IMR-90 (cell line): Measurements from ENCODE around the gene TAL1.

Experiments
- CEBPB ChIP-seq: IDR thresholded peaks from 2 replicates; pipeline ENCODE4 v1.6.1; 2012; ENCODE audit warnings: low read depth, low read length, improper control_type of control experiment
- CHD1 ChIP-seq: IDR thresholded peaks from 2 replicates; pipeline ENCODE4 v1.6.1; 2012; ENCODE audit warnings: low read depth, low read length, improper control_type of control experiment
- CTCF ChIP-seq: conservative IDR thresholded peaks from 2 replicates; pipeline ENCODE4 v1.5.1; 2012; ENCODE audit warnings: mild to moderate bottlenecking, low read depth, low read length, improper control_type of control experiment
- MAFK ChIP-seq: IDR thresholded peaks from 2 replicates; pipeline ENCODE4 v1.6.1; 2012; ENCODE audit warnings: low read depth, low read length, improper control_type of control experiment
- POLR2A ChIP-seq: IDR thresholded peaks from 2 replicates; pipeline ENCODE4 v1.6.1; 2012; ENCODE audit warnings: mild to moderate bottlenecking, low read depth, low read length
- RAD21 ChIP-seq: IDR thresholded peaks from 2 replicates; pipeline ENCODE4 v1.6.1; 2012; ENCODE audit warnings: low read length, improper control_type of control experiment
- RFX5 ChIP-seq: IDR thresholded peaks from 2 replicates; pipeline ENCODE4 v1.8.0; 2012; ENCODE audit warnings: low read depth, mild to moderate bottlenecking, low read length, moderate library complexity
- SMC3 ChIP-seq: fragments of 150-350 bp; IDR thresholded peaks from 2 replicates; pipeline ENCODE4 v1.6.1; 2016; ENCODE audit warnings: low read depth, mild to moderate bottlenecking, antibody characterized with exemption, low read length, moderate library complexity
- TF ChIP-seq, protein P1 (sequence below): fragments of 150-350 bp; IDR thresholded peaks from 2 replicates; pipeline ENCODE4 v1.6.1; 2017; ENCODE audit warnings: mild to moderate bottlenecking, antibody characterized with exemption, low read length, low read depth

GRCh38 chr1:47172782-47173181 lies 59.2 kb downstream of the TAL1 start:
- TF ChIP-seq CHD1 (no peak), CTCF (no peak), POLR2A (no peak), MAFK (no peak), RAD21 (no peak), CEBPB (no peak), RFX5 (no peak), SMC3 (no peak)
- TF ChIP-seq, protein P1, sequence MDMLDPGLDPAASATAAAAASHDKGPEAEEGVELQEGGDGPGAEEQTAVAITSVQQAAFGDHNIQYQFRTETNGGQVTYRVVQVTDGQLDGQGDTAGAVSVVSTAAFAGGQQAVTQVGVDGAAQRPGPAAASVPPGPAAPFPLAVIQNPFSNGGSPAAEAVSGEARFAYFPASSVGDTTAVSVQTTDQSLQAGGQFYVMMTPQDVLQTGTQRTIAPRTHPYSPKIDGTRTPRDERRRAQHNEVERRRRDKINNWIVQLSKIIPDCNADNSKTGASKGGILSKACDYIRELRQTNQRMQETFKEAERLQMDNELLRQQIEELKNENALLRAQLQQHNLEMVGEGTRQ = no peak
